ENCODE measurements around the gene RCOR3.

Gene RCOR3

GRCh38 chr1:211327346-211327921, 68.3 kb downstream of the RCOR3 start:
- peak overlapping the region; percentile 90 for H3K4me3 Mint-ChIP-seq
- DNase-seq: no peak
- H3K27ac Mint-ChIP-seq: no peak overlapping the region
- peaks cover 52% of the 10 kb centered on the region for H3K4me1 Mint-ChIP-seq
- peaks cover 15% of the 10 kb centered on the region for H3K27me3 Mint-ChIP-seq (ENCODE audit: low read depth, poor library complexity)
- no peak for TF ChIP-seq CTCF (IDR thresholded peaks at IDR 0.05)
- H3K36me3 Mint-ChIP-seq (ENCODE audit: low read depth): no peaks in the 10 kb centered on the region
- H3K9me3 Mint-ChIP-seq: no peaks in the 10 kb centered on the region

GRCh38 chr1:211328084-211328694, 69.0 kb downstream of the RCOR3 start:
- peak overlapping the region; percentile 65 for H3K27ac Mint-ChIP-seq
- peaks cover 15% of the 10 kb centered on the region for H3K27me3 Mint-ChIP-seq (ENCODE audit: low read depth, poor library complexity)
- H3K9me3 Mint-ChIP-seq: no peaks in the 10 kb centered on the region
- no peak for TF ChIP-seq CTCF (IDR thresholded peaks at IDR 0.05)
- peak overlapping the region; percentile 90 for H3K4me3 Mint-ChIP-seq
- no peaks in the 10 kb centered on the region for H3K36me3 Mint-ChIP-seq (ENCODE audit: low read depth)
- no peak for DNase-seq
- H3K4me1 Mint-ChIP-seq: peaks cover 52% of the 10 kb centered on the region

- no peaks in the 10 kb centered on the region for H3K9me3 Mint-ChIP-seq
- H3K4me1 Mint-ChIP-seq: peaks cover 52% of the 10 kb centered on the region
- peaks cover 10% of the 10 kb centered on the region for H3K27me3 Mint-ChIP-seq (ENCODE audit: low read depth, poor library complexity)
- peak overlapping the region; percentile 33 for H3K4me3 Mint-ChIP-seq
- peak overlapping the region; percentile 57 for H3K27ac Mint-ChIP-seq
- no peak for DNase-seq
- no peak for TF ChIP-seq CTCF (IDR thresholded peaks at IDR 0.05)
- H3K36me3 Mint-ChIP-seq (ENCODE audit: low read depth): no peaks in the 10 kb centered on the region
These were observed 69.8 kb downstream of the RCOR3 start for GRCh38 chr1:211328866-211329475.

- Mint-ChIP-seq H3K27ac (peak overlapping the region; percentile 57), H3K27me3 (ENCODE audit: low read depth, poor library complexity) (peaks cover 10% of the 10 kb centered on the region), H3K4me1 (peaks cover 52% of the 10 kb centered on the region)
These were observed 70.6 kb downstream of the RCOR3 start for GRCh38 chr1:211329764-211330201.

GRCh38 chr1:211330282-211330936, 71.2 kb downstream of the RCOR3 start:
- no peak overlapping the region for H3K4me3 Mint-ChIP-seq
- H3K4me1 Mint-ChIP-seq: peaks cover 55% of the 10 kb centered on the region
- DNase-seq: no peak
- no peaks in the 10 kb centered on the region for H3K36me3 Mint-ChIP-seq (ENCODE audit: low read depth)
- H3K27me3 Mint-ChIP-seq (ENCODE audit: low read depth, poor library complexity): peaks cover 10% of the 10 kb centered on the region
- H3K27ac Mint-ChIP-seq: no peak overlapping the region
- TF ChIP-seq CTCF (IDR thresholded peaks at IDR 0.05): no peak
- H3K9me3 Mint-ChIP-seq: no peaks in the 10 kb centered on the region

More at GRCh38 chr1:211329764-211330201, 70.6 kb downstream of the RCOR3 start:
- Mint-ChIP-seq H3K36me3 (ENCODE audit: low read depth) (no peaks in the 10 kb centered on the region), H3K4me3 (no peak overlapping the region), H3K9me3 (no peaks in the 10 kb centered on the region)
- no peak for TF ChIP-seq CTCF (IDR thresholded peaks at IDR 0.05)
- no peak for DNase-seq
